HepG2 (cell line): ENCODE data around the gene GOT1. TPM values are rescaled to one million over a fixed set of nuclear protein-coding genes. Genes with fewer than 3 reads are reported as not detected.

Experiments used
- ATAC-seq: fragments of 200-7000 bp; cut with Tn5 transposase; 3 replicates; pipeline ENCODE4 v1.9.1; 2020; ENCODE audit warnings: mild to moderate bottlenecking, moderate library complexity
- BruUV-seq: library from RNA; stranded (reverse); fragments of 400-500 nt; replicated peaks from 2 replicates; lab custom pipeline; 2021; lab: Mats Ljungman, UMichigan
- CTCF ChIA-PET: fragments of 300-600 bp; formaldehyde crosslinking; extraction: SDS; loops from one replicate; lab custom pipeline; 2021; ENCODE audit warnings: low total read pairs, inconsistent platforms, low intra/inter-chr PET ratio; lab: Yijun Ruan, JAX
- POLR2A ChIA-PET: fragments of 350-600 bp; sonication (Branson Sonifier 250); formaldehyde crosslinking; loops from one replicate; lab custom pipeline; 2020; ENCODE audit warnings: antibody characterized with exemption, inconsistent platforms; lab: Yijun Ruan, JAX
- DNase-seq: peaks from one replicate; pipeline ENCODE4 v3.0.0-alpha.2; 2015; ENCODE audit warnings: low spot score
- FAIRE-seq: peaks from 3 replicates; lab custom pipeline; 2011; peaks lifted over from hg19 to GRCh38; lab: Jason Lieb, UNC
- H2AFZ ChIP-seq: one replicate; pipeline ENCODE4 v1.6.1; 2011; ENCODE audit warnings: low read length, inconsistent platforms
- H3K27ac ChIP-seq: fragments of 300-600 bp; 3 replicates; pipeline ENCODE4 v1.8.0; 2011; ENCODE audit warnings: mixed run types, mild to moderate bottlenecking, mixed read lengths, low read length, inconsistent platforms; ENCODE audit not compliant: insufficient read depth; ENCODE audit errors: extremely low read length
- H3K27me3 ChIP-seq, 2 experiments: fragments of 200-600 bp in 1 of 2; 2 replicates in 1 of 2; 3 replicates in 1 of 2; pipeline versions ENCODE4 v1.6.0 to v1.8.0; 2011; ENCODE audit warnings: low read length in 2 of 2, mild to moderate bottlenecking in 2 of 2, moderate library complexity in 2 of 2, inconsistent platforms in 1 of 2; ENCODE audit not compliant: insufficient read depth in 2 of 2, control insufficient read depth in 1 of 2
- H3K36me3 ChIP-seq, 2 experiments: fragments of 200-600 bp in 1 of 2; replicated peaks in 1 of 2; 2 replicates in 1 of 2; 3 replicates in 1 of 2; pipeline versions ENCODE4 v1.5.1 to v1.8.0; 2011; ENCODE audit warnings: low read length in 2 of 2, inconsistent platforms in 1 of 2; ENCODE audit not compliant: insufficient read depth in 2 of 2, control insufficient read depth in 1 of 2
- H3K4me1 ChIP-seq: 2 replicates; pipeline ENCODE4 v1.5.1; 2012; ENCODE audit warnings: low read length, inconsistent platforms; ENCODE audit not compliant: insufficient read depth
- H3K4me2 ChIP-seq: 2 replicates; pipeline ENCODE4 v1.6.0; 2011; ENCODE audit warnings: low read depth, low read length, inconsistent platforms
- H3K4me3 ChIP-seq, 3 experiments: fragments of 200-600 bp in 1 of 3; sonication (generic), shearing (Covaris generic) in 1 of 3; replicated peaks in 1 of 3; 2 replicates each; pipeline ENCODE4 v1.5.1; 2011 to 2016; ENCODE audit warnings: low read length in 3 of 3, inconsistent platforms in 2 of 3, low read depth in 2 of 3, mild to moderate bottlenecking in 2 of 3, control low read depth in 1 of 3, mixed read lengths in 1 of 3; ENCODE audit not compliant: insufficient read depth in 1 of 3
- H3K79me2 ChIP-seq: one replicate; pipeline ENCODE4 v1.6.1; 2011; ENCODE audit warnings: low read length, inconsistent platforms; ENCODE audit not compliant: insufficient read depth
- H3K9ac ChIP-seq: 2 replicates; pipeline ENCODE4 v1.6.0; 2011; ENCODE audit warnings: mild to moderate bottlenecking, low read depth, low read length, inconsistent platforms; ENCODE audit not compliant: insufficient read depth
- H3K9me3 ChIP-seq: 2 replicates; pipeline ENCODE4 v1.5.1; 2012; ENCODE audit warnings: mild to moderate bottlenecking, low read length
- H4K20me1 ChIP-seq: 2 replicates; pipeline ENCODE4 v1.6.0; 2011; ENCODE audit warnings: inconsistent platforms, mild to moderate bottlenecking, low read length, moderate library complexity; ENCODE audit not compliant: insufficient read depth
- GABPB1 ChIP-seq: IDR thresholded peaks from 2 replicates; pipeline ENCODE4 v1.6.1; 2016; ENCODE audit warnings: mild to moderate bottlenecking, missing genetic modification reagents, moderate library complexity, missing compliant biosample characterization
- HDAC6 ChIP-seq: fragments of 200-600 bp; sonication (generic); IDR thresholded peaks from 2 replicates; pipeline ENCODE4 v1.7.0; 2017; ENCODE audit warnings: mild to moderate bottlenecking, antibody characterized with exemption, low read length, low read depth
- HHEX ChIP-seq: IDR thresholded peaks from 2 replicates; pipeline ENCODE4 v1.6.1; 2016; ENCODE audit warnings: control low read depth
- MEIS1 ChIP-seq: sonication (generic); formaldehyde crosslinking; IDR thresholded peaks from 2 replicates; pipeline ENCODE4 v1.9.0; 2021; ENCODE audit warnings: mild to moderate bottlenecking, missing genetic modification reagents, moderate library complexity, borderline replicate concordance
- REPIN1 ChIP-seq: sonication (generic); formaldehyde crosslinking; IDR thresholded peaks from 2 replicates; pipeline ENCODE4 v1.8.0; 2022; ENCODE audit warnings: missing genetic modification reagents, low read depth, mild to moderate bottlenecking, borderline replicate concordance
- ZFP1 ChIP-seq: IDR thresholded peaks from 2 replicates; pipeline ENCODE4 v1.6.1; 2016
- ZIK1 ChIP-seq: sonication (generic); formaldehyde crosslinking; IDR thresholded peaks from 2 replicates; pipeline ENCODE4 v1.5.0; 2020; ENCODE audit warnings: mild to moderate bottlenecking, low read depth, missing genetic modification reagents, borderline replicate concordance
- ZNF34 ChIP-seq: sonication (generic); formaldehyde crosslinking; IDR thresholded peaks from 2 replicates; pipeline ENCODE4 v1.4.0; 2020; ENCODE audit warnings: mild to moderate bottlenecking, missing genetic modification reagents, borderline replicate concordance
- ZNF530 ChIP-seq: sonication (generic); formaldehyde crosslinking; IDR thresholded peaks from 2 replicates; pipeline ENCODE4 v1.5.0; 2020; ENCODE audit warnings: low read depth, mild to moderate bottlenecking, missing genetic modification reagents
- ZNF557 ChIP-seq: sonication (generic); formaldehyde crosslinking; IDR thresholded peaks from 2 replicates; pipeline ENCODE4 v1.4.0; 2020; ENCODE audit warnings: missing genetic modification reagents
- ZNF704 ChIP-seq: sonication (generic); formaldehyde crosslinking; IDR thresholded peaks from 2 replicates; pipeline ENCODE4 v1.8.1; 2023; ENCODE audit warnings: mild to moderate bottlenecking, inconsistent platforms, moderate library complexity, missing genetic modification reagents, borderline replicate concordance
- ZNF746 ChIP-seq: sonication (generic); formaldehyde crosslinking; IDR thresholded peaks from 2 replicates; pipeline ENCODE4 v1.8.0; 2022; ENCODE audit warnings: mild to moderate bottlenecking, missing genetic modification reagents
- WGBS: methylation state at CpG from one replicate; pipeline ENCODE4 v1.1.6; 2017; ENCODE audit warnings: low lambda C conversion rate; 5-methylcytosine and 5-hydroxymethylcytosine counted together
- in situ Hi-C: cut with HindIII; loops from 2 replicates; pipeline ENCODE4 v1.10.0; 2017; ENCODE audit warnings: low pct_unique_long_range_greater_than_20kb; ENCODE audit not compliant: extremely low pct_ligation_motif_present
- intact Hi-C: fragments of 100-400 bp; cut with micrococcal nuclease; formaldehyde crosslinking; loops from one replicate; pipeline ENCODE4 v1.10.0; 2022; ENCODE audit not compliant: unreplicated experiment
- polyA plus RNA-seq, 8 experiments: library from polyadenylated mRNA; depleted of rRNA in 3 of 8; stranded (reverse) in 7 of 8; unstranded in 1 of 8; fragments of >200 nt; fragmentation: Illumina TruSeq in 4 of 8; extraction: Trizol in 4 of 8; gene quantifications; 2 replicates each; pipeline versions ENCODE4 v1.2.1 to v1.2.3, GENCODE V29; 2011 to 2016; ENCODE audit warnings: low read depth in 4 of 8, missing spikeins in 1 of 8, mixed read lengths in 1 of 8; ENCODE audit not compliant: insufficient read depth in 1 of 8
- total RNA-seq, 5 experiments: library from RNA; depleted of rRNA; stranded (reverse); fragments of >200 nt; fragmentation: Illumina TruSeq; extraction: Trizol; gene quantifications; 2 replicates each; pipeline ENCODE4 v1.2.3, GENCODE V29; 2016; ENCODE audit warnings: low read depth in 1 of 5
- TF ChIP-seq, protein P1 (sequence below): IDR thresholded peaks from 2 replicates; pipeline ENCODE4 v1.6.1; 2012; ENCODE audit warnings: low read depth, low read length, improper control_type of control experiment

Gene GOT1
- total and polyA plus RNA-seq, 2 of the 13 experiments (the other 11 are each of a cell fraction or from before 2014, with no cell fraction given) = 81.2 to 102 TPM

GRCh38 chr10:99368646-99369045 is 61.8 kb downstream of the GOT1 start (continued):
- TF ChIP-seq ZIK1 (CRISPR knock-in tag) (no peak), ZFP1 (CRISPR knock-in tag) (no peak)
- TF ChIP-seq, all 625 proteins: peak for 0

- in situ Hi-C loops = no loop called here
- POLR2A ChIA-PET = no interaction called here
- Histone ChIP-seq H3K9ac (no peak overlapping the region), H3K79me2 (no peaks in the 10 kb centered on the region), H4K20me1 (no peaks in the 10 kb centered on the region), H3K27me3 (no peaks in the 10 kb centered on the region), H3K4me1 (peaks cover 24% of the 10 kb centered on the region; the same call in 1 of the 2 replicates), H3K4me3 (no peak overlapping the region), H3K9me3 (no peaks in the 10 kb centered on the region), H3K4me2 (no peak overlapping the region), H3K36me3 (no peaks in the 10 kb centered on the region; a peak in 1 of 5 replicates), H2AFZ (no peak overlapping the region), H3K27ac (no peak overlapping the region)
- TF ChIP-seq ZNF530 (no peak), HHEX (CRISPR knock-in tag) (no peak), MEIS1 (no peak), REPIN1 (no peak), HDAC6 (no peak), GABPB1 (CRISPR knock-in tag) (no peak), ZNF746 (CRISPR knock-in tag) (no peak), ZNF704 (CRISPR knock-in tag) (no peak), ZNF34 (no peak), ZNF557 (no peak)
- TF ChIP-seq, protein P1, sequence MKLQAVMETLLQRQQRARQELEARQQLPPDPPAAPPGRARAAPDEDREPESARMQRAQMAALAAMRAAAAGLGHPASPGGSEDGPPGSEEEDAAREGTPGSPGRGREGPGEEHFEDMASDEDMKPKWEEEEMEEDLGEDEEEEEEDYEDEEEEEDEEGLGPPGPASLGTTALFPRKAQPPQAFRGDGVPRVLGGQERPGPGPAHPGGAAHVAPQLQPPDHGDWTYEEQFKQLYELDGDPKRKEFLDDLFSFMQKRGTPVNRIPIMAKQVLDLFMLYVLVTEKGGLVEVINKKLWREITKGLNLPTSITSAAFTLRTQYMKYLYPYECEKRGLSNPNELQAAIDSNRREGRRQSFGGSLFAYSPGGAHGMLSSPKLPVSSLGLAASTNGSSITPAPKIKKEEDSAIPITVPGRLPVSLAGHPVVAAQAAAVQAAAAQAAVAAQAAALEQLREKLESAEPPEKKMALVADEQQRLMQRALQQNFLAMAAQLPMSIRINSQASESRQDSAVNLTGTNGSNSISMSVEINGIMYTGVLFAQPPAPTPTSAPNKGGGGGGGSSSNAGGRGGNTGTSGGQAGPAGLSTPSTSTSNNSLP = no peak
- BruUV-seq = no TSS peak
- intact Hi-C loops = no loop called here
- FAIRE-seq = no peak
- no peak for DNase-seq
- 61% methylated on average over 2 of the region's 2 CpGs for WGBS
- no peak for ATAC-seq
- CTCF ChIA-PET = no interaction called here
These were observed 63.8 kb downstream of the GOT1 start for GRCh38 chr10:99366666-99367065.
